Measurements from ENCODE around the gene DMD. TPM values are rescaled to one million over a fixed set of nuclear protein-coding genes. Genes with fewer than 3 reads are reported as not detected.

DMD gene
- total RNA-seq, 2 donors from 2014 or later, result 19.6 to 24.9 TPM

GRCh38 chrX:31563792-31564191 lies 1647.6 kb downstream of the DMD start:
- TF ChIP-seq, protein P1, sequence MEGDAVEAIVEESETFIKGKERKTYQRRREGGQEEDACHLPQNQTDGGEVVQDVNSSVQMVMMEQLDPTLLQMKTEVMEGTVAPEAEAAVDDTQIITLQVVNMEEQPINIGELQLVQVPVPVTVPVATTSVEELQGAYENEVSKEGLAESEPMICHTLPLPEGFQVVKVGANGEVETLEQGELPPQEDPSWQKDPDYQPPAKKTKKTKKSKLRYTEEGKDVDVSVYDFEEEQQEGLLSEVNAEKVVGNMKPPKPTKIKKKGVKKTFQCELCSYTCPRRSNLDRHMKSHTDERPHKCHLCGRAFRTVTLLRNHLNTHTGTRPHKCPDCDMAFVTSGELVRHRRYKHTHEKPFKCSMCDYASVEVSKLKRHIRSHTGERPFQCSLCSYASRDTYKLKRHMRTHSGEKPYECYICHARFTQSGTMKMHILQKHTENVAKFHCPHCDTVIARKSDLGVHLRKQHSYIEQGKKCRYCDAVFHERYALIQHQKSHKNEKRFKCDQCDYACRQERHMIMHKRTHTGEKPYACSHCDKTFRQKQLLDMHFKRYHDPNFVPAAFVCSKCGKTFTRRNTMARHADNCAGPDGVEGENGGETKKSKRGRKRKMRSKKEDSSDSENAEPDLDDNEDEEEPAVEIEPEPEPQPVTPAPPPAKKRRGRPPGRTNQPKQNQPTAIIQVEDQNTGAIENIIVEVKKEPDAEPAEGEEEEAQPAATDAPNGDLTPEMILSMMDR (conservative IDR thresholded peaks at IDR 0.05), result no peak
- 89 to 100% methylated on average over 1 to 3 of the region's 3 CpGs for WGBS, 2 experiments (ENCODE audit: insufficient coverage in 1 of 2, insufficient read length in 1 of 2)
- H3K4me1 Mint-ChIP-seq, result no peaks in the 10 kb centered on the region
- H3K27me3 Mint-ChIP-seq (ENCODE audit: insufficient read depth), result no peaks in the 10 kb centered on the region
- H3K9me3 ChIP-seq (ENCODE audit: control insufficient read depth, low read length), result no peaks in the 10 kb centered on the region
- H3K9ac ChIP-seq (ENCODE audit: extremely low read depth, low read length, poor library complexity, severe bottlenecking), result no peak overlapping the region
- peaks cover 22% of the 10 kb centered on the region for H3K9me3 Mint-ChIP-seq
- no peak overlapping the region for H3K27ac Mint-ChIP-seq
- H3K36me3 Mint-ChIP-seq (ENCODE audit: low read depth), result peaks cover 3% of the 10 kb centered on the region
- no peak overlapping the region for H3K4me3 Mint-ChIP-seq
- DNase-seq, result no peak
- H3K4me3 ChIP-seq (ENCODE audit: low read length), result no peak overlapping the region
- no peaks in the 10 kb centered on the region for H3K36me3 ChIP-seq (ENCODE audit: control insufficient read depth, insufficient read depth, low read length)
- no peaks in the 10 kb centered on the region for H3K27me3 ChIP-seq (ENCODE audit: control insufficient read depth, insufficient read depth, low read length, poor library complexity, severe bottlenecking)
- no peak overlapping the region for H3K27ac ChIP-seq (ENCODE audit: low read depth, low read length)
- no peaks in the 10 kb centered on the region for H3K4me1 ChIP-seq (ENCODE audit: control insufficient read depth, insufficient read depth, low read length)

- no peaks in the 10 kb centered on the region for H3K9me3 ChIP-seq (ENCODE audit: control insufficient read depth, low read length)
- no peak overlapping the region for H3K27ac ChIP-seq (ENCODE audit: low read depth, low read length)
- Mint-ChIP-seq H3K9me3 (peaks cover 48% of the 10 kb centered on the region), H3K27ac (no peak overlapping the region), H3K36me3 (ENCODE audit: low read depth) (peaks cover 3% of the 10 kb centered on the region), H3K4me3 (no peak overlapping the region), H3K4me1 (no peaks in the 10 kb centered on the region), H3K27me3 (ENCODE audit: insufficient read depth) (no peaks in the 10 kb centered on the region)
- WGBS, 2 experiments (ENCODE audit: insufficient coverage in 1 of 2, insufficient read length in 1 of 2), result 93% methylated on average over 3 of the region's 3 CpGs; no CpG with 5 or more reads in 1 of the 2 experiments
- no peak overlapping the region for H3K4me3 ChIP-seq (ENCODE audit: low read length)
- TF ChIP-seq, protein P1 (conservative IDR thresholded peaks at IDR 0.05), result no peak
- no peaks in the 10 kb centered on the region for H3K4me1 ChIP-seq (ENCODE audit: control insufficient read depth, insufficient read depth, low read length)
- DNase-seq, result no peak
- no peaks in the 10 kb centered on the region for H3K36me3 ChIP-seq (ENCODE audit: control insufficient read depth, insufficient read depth, low read length)
- no peak overlapping the region for H3K9ac ChIP-seq (ENCODE audit: extremely low read depth, low read length, poor library complexity, severe bottlenecking)
- H3K27me3 ChIP-seq (ENCODE audit: control insufficient read depth, insufficient read depth, low read length, poor library complexity, severe bottlenecking), result no peaks in the 10 kb centered on the region
Observed at GRCh38 chrX:31555506-31555905, 1655.8 kb downstream of the DMD start.

GRCh38 chrX:31551913-31552312 lies 1659.4 kb downstream of the DMD start:
- no peaks in the 10 kb centered on the region for H3K9me3 ChIP-seq (ENCODE audit: control insufficient read depth, low read length)
- Mint-ChIP-seq H3K9me3 (peaks cover 32% of the 10 kb centered on the region), H3K27ac (no peak overlapping the region), H3K36me3 (ENCODE audit: low read depth) (no peaks in the 10 kb centered on the region), H3K27me3 (ENCODE audit: insufficient read depth) (no peaks in the 10 kb centered on the region), H3K4me1 (no peaks in the 10 kb centered on the region), H3K4me3 (no peak overlapping the region)
- WGBS, 2 experiments (ENCODE audit: insufficient coverage in 1 of 2, insufficient read length in 1 of 2), result 89% methylated on average over 2 of the region's 4 CpGs; no CpG with 5 or more reads in 1 of the 2 experiments
- H3K4me3 ChIP-seq (ENCODE audit: low read length), result no peak overlapping the region
- no peaks in the 10 kb centered on the region for H3K4me1 ChIP-seq (ENCODE audit: control insufficient read depth, insufficient read depth, low read length)
- no peak overlapping the region for H3K27ac ChIP-seq (ENCODE audit: low read depth, low read length)
- H3K9ac ChIP-seq (ENCODE audit: extremely low read depth, low read length, poor library complexity, severe bottlenecking), result no peak overlapping the region
- TF ChIP-seq, protein P1 (conservative IDR thresholded peaks at IDR 0.05), result no peak
- DNase-seq, result no peak
- no peaks in the 10 kb centered on the region for H3K36me3 ChIP-seq (ENCODE audit: control insufficient read depth, insufficient read depth, low read length)
- no peaks in the 10 kb centered on the region for H3K27me3 ChIP-seq (ENCODE audit: control insufficient read depth, insufficient read depth, low read length, poor library complexity, severe bottlenecking)
